Mesothelial cell of epicardium (in vitro differentiated cells): Measurements from ENCODE around the gene ANKAR. TPM values are rescaled to one million over a fixed set of nuclear protein-coding genes. Genes with fewer than 3 reads are reported as not detected.
A peak's percentile ranks its signal among the peaks of the same experiment; 100 is the strongest.

Experiments used
- DNase-seq, 2 experiments: peaks; one replicate each; pipeline ENCODE4 v3.0.0; 2021; ENCODE audit warnings: low spot score in 2 of 2; ENCODE audit not compliant: unreplicated experiment in 2 of 2
- H3K27ac Mint-ChIP-seq: 2 replicates; pipeline ENCODE4 v1.8.0; 2021; ENCODE audit warnings: mixed read lengths
- H3K27me3 Mint-ChIP-seq: 2 replicates; pipeline ENCODE4 v1.8.0; 2021; ENCODE audit warnings: low read depth, mixed read lengths
- H3K36me3 Mint-ChIP-seq: 2 replicates; pipeline ENCODE4 v1.8.0; 2021; ENCODE audit warnings: mixed read lengths
- H3K4me1 Mint-ChIP-seq: 2 replicates; pipeline ENCODE4 v1.8.0; 2021; ENCODE audit warnings: mixed read lengths
- H3K4me3 Mint-ChIP-seq: 2 replicates; pipeline ENCODE4 v1.8.0; 2021; ENCODE audit warnings: mild to moderate bottlenecking, moderate library complexity, mixed read lengths
- H3K9me3 Mint-ChIP-seq: 2 replicates; pipeline ENCODE4 v1.8.0; 2021; ENCODE audit warnings: mixed read lengths
- CTCF ChIP-seq: fragments of 200-600 bp; sonication (generic); IDR thresholded peaks from one replicate; pipeline ENCODE4 v1.5.0; 2021; ENCODE audit warnings: antibody characterized with exemption; ENCODE audit not compliant: unreplicated experiment
- total RNA-seq: library from RNA; stranded (reverse); gene quantifications from 3 replicates; pipeline ENCODE4 v1.2.1, GENCODE V29; 2021

The ANKAR gene
- total RNA-seq, 1 donor from 2014 or later: 14.6 TPM

DNA sequence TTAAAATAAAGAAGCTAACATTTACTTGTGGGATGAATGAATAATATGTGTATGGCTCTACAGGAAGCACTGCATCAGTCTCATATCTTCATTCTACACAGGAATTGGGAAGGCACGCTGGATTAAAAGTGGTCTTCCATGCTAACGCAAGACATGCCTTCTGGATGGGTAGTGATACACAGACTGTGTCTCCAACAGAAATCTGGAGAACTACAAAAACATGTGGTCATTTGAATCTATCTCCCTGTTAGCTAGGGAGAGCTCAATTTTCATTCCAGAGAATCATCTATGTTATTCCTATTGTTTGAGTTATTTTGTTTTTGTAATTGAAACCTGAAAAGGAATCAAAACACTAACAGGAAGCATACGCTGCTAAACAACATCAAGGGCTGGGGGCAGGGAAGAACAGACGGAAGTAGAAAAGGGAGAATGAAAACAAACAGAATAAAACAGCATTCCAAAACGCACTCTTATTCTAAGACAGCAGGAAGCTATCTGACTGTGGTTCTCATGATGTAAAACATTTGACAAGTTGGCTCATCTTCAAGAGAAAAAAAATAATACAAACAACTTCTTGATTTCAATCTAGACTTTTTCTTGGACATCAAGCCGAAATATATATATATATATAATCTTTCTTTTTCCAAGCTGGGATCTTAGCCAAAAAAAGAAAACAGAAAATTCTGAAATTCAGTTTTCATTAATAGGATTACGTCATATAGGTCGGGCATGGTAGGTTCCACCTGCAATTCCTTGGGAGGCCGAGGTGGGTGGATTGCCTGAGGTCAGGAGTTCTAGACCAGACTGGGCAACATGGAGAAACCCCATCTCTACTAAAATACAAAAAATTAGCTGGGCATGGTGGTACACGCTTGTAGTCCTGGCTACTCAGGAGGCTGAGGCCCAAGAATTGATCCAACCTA is 44.7 kb upstream of the ANKAR start:
- DNase-seq: no peak
- no peak overlapping the region for H3K4me3 Mint-ChIP-seq
- H3K27me3 Mint-ChIP-seq: no peaks in the 10 kb centered on the region
- H3K9me3 Mint-ChIP-seq: no peaks in the 10 kb centered on the region
- H3K4me1 Mint-ChIP-seq: peaks cover 33% of the 10 kb centered on the region
- H3K36me3 Mint-ChIP-seq: no peaks in the 10 kb centered on the region
- H3K27ac Mint-ChIP-seq: peak overlapping the region; percentile 87
- no peak for TF ChIP-seq CTCF

GRCh38 chr2:189631849-189632248 is 42.6 kb upstream of the ANKAR start:
- no peak for TF ChIP-seq CTCF
- Mint-ChIP-seq H3K27ac (peak overlapping the region; percentile 50), H3K4me1 (peaks cover 41% of the 10 kb centered on the region), H3K4me3 (no peak overlapping the region), H3K9me3 (no peaks in the 10 kb centered on the region), H3K27me3 (no peaks in the 10 kb centered on the region), H3K36me3 (no peaks in the 10 kb centered on the region)
- DNase-seq: no peak

DNA sequence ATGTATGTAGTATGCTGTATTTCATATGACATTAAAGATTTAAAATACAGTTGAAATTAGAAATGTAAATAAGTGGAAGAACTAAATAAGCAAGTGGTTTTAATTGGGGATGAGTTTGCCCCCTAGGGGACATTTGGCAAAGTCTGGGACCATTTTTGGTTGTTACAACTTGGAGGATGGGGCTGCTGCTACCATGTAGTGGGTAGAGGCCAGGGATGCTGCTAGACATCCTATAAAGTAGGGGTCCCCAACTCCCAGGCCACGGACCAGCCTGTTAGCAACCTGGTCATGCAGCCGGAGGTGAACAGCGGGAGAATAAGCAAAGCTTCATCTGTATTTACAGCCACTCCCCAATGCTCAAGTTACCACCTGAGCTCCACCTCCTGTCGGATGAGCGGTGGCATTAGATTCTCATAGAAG is 41.1 kb upstream of the ANKAR start:
- peaks cover 43% of the 10 kb centered on the region for H3K4me1 Mint-ChIP-seq
- no peaks in the 10 kb centered on the region for H3K27me3 Mint-ChIP-seq
- H3K27ac Mint-ChIP-seq: no peak overlapping the region
- TF ChIP-seq CTCF: peak; percentile 33
- H3K4me3 Mint-ChIP-seq: no peak overlapping the region
- H3K9me3 Mint-ChIP-seq: no peaks in the 10 kb centered on the region
- H3K36me3 Mint-ChIP-seq: no peaks in the 10 kb centered on the region
- DNase-seq: no peak

DNA sequence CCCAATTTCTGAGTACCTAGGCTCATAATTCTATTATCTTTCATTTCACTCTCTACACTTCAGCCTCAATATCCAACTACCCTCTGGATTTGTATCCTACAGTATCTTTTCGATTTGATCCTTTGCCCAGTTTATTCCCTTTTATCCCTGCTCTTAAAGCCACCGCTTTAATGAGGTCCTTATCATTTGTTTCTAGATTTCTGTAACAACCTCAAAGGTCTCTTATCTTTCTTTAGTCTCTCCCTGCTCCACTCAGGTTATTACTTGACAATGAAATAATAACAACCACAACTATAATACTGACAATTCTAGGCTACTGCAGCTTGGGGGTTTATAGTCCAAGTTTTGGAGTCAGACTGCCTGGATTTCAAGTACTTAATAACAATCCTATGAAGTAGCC is 39.1 kb upstream of the ANKAR start:
- no peak for TF ChIP-seq CTCF
- Mint-ChIP-seq H3K27ac (peak overlapping the region; percentile 43), H3K36me3 (no peaks in the 10 kb centered on the region), H3K4me1 (peaks cover 41% of the 10 kb centered on the region), H3K9me3 (no peaks in the 10 kb centered on the region), H3K4me3 (no peak overlapping the region), H3K27me3 (no peaks in the 10 kb centered on the region)
- DNase-seq: no peak

GRCh38 chr2:189638301-189639006 is 36.0 kb upstream of the ANKAR start:
- no peak overlapping the region for H3K27ac Mint-ChIP-seq
- no peak overlapping the region for H3K4me3 Mint-ChIP-seq
- H3K36me3 Mint-ChIP-seq: no peaks in the 10 kb centered on the region
- no peak for TF ChIP-seq CTCF
- DNase-seq: no peak
- H3K27me3 Mint-ChIP-seq: no peaks in the 10 kb centered on the region
- no peaks in the 10 kb centered on the region for H3K9me3 Mint-ChIP-seq
- peaks cover 37% of the 10 kb centered on the region for H3K4me1 Mint-ChIP-seq
